SU-DHL-6 (cell line): ENCODE results near the gene PDE7B.

Source experiments
- EZH2phosphoT487 ChIP-seq: fragments of 200-600 bp; sonication (generic), shearing (Covaris generic); conservative IDR thresholded peaks from 2 replicates; pipeline ENCODE4 v1.6.1; 2018; ENCODE audit warnings: mild to moderate bottlenecking, antibody characterized with exemption, low read length, moderate library complexity, mixed read lengths
- TF ChIP-seq, protein P1 (sequence below): fragments of 200-600 bp; sonication (generic); IDR thresholded peaks from one replicate; pipeline ENCODE4 v1.5.1; 2017; ENCODE audit warnings: antibody characterized with exemption, mild to moderate bottlenecking, low read length, moderate library complexity; ENCODE audit not compliant: insufficient read depth, poor library complexity, severe bottlenecking

DNA sequence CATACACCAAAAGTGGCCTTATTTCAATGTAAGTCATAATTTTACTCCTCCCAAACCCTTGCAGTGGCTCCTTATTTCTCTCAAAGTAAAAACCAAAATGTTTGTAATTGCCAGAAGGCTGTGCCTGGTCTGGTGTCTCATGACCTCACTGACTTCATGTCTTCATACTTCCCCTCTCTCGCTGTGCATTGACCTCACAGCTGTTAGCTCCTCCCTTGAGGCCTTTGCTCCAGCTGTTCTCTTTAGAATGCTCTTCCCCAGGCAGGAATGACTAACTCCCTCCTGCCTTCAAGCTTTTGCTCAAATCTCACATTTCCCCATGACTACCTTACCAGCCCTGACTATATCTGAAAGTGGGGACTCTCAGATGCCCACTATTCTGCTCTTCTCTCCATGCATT, 315.3 kb downstream of the PDE7B start:
- TF ChIP-seq, protein P1, sequence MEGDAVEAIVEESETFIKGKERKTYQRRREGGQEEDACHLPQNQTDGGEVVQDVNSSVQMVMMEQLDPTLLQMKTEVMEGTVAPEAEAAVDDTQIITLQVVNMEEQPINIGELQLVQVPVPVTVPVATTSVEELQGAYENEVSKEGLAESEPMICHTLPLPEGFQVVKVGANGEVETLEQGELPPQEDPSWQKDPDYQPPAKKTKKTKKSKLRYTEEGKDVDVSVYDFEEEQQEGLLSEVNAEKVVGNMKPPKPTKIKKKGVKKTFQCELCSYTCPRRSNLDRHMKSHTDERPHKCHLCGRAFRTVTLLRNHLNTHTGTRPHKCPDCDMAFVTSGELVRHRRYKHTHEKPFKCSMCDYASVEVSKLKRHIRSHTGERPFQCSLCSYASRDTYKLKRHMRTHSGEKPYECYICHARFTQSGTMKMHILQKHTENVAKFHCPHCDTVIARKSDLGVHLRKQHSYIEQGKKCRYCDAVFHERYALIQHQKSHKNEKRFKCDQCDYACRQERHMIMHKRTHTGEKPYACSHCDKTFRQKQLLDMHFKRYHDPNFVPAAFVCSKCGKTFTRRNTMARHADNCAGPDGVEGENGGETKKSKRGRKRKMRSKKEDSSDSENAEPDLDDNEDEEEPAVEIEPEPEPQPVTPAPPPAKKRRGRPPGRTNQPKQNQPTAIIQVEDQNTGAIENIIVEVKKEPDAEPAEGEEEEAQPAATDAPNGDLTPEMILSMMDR = no peak
- no peak for TF ChIP-seq EZH2phosphoT487
